HUDEP-2 (cell line): ENCODE measurements around the gene SMNDC1.
A peak's percentile ranks its signal among the peaks of the same experiment; 100 is the strongest.
"Not testable (repeated sequence)": the region's sequence is repeated elsewhere in the genome, so short reads cannot be mapped to it uniquely, and the experiment has no call there.

Experiments used
- DNase-seq, 76 experiments: peaks; one replicate each; lab custom pipeline; 2025; ENCODE audit not compliant: unreplicated experiment in 76 of 76; lab: John Stamatoyannopoulos, UW

Gene SMNDC1

DNA sequence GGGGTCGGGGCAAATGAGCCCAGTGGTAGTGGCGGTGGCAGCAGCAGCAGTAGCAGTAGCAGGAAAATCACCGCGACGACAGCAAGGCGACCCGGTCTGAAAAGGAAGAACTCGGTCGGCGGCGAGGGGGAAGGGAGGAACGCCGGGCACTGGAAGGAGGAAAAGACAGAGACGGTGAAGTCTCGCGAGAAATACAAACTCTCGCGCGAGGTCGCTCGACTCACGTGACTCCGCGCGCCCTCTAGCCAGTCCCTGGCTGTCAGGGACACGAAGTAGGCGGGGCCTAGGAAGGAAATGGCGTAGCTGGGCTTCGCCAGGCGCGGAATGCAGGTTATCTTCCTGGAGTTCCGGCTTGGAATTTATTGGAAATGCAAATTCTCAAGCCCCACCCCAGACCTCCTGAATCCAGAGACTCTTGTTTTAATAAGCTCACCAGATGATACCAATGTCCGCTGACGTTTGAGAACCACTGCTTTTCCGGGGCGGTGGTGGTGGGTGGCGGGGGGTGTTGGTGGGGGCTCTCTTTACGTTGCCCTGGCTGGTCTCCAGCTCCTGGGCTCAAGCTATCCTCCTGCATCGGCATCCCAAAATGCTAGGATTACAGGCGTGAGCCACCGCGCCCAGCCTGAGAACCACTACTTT lies at the start of gene SMNDC1:
TSS of gene SMNDC1 (minus strand) at position 141 of the 642 bp plus-strand sequence. CDS start 1,333 bp downstream, outside the sequence.
- DNase-seq, result peak; percentile 23 to 98 (median 92)

DNA sequence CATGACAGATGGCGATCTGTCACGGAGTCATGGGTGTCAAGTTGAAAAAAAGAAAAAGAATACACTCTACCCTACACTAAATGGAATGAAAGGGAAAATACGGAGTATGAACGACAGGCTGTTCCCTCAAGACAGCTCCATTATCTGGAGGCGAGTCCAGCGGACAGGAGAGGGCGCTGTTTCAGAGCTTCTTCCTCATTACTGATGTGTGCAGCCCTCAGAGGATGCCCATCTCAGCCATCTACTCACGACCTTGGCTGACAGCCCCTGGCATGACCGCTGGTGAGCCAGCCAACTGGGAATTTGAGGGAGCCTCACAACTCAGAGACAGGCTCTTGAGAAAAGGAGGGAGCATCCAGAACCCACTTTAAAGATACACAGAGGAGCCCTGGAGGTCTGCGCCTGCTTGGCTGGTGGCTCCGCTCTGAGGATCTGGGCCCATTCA lies 49.6 kb upstream of the SMNDC1 start:
- DNase-seq, result peak in 58 of 76 experiments; percentile 2 to 76 (median 34)

DNA sequence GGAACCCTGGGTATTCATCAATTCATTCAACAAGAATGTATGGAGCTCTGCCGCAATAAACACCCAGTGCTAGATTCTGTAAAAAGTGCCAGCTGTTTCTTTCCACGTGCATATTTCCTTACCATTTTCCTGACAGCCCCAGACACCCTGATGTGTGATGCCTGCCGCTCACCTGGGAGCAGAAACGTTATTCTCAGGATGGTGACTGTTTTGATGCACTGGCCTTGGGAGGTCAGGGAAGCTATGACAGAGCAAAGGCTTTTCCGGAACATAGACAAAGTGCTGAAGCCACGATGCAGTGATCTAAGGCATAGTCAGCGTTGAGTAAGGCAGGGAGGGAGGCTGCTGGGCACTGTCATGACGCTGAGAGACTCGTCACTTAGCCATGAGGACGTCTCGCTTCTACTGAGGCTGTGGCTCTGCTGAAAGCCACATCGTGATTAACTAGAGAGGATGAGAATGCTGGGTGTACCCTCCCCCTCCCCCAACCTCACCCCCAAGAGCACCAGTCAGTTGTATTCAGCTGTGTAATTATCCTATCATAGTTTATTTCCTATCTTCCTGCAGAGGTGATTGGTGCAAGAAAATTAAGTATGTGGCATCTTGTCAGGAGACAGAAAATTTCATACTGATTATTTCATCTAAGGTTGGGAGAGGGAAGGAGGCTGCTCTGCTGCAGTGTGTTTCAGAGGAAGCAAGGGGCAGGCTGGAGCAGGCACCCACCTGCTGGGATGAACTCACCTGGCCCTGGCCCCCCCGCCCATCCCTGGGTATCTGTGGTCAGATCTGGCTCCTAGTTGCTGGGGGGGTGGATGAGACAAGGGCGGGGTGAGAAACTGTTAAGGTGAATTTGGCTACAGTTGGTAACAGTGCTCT lies 48.8 kb upstream of the SMNDC1 start:
- DNase-seq, result no peak

DNA sequence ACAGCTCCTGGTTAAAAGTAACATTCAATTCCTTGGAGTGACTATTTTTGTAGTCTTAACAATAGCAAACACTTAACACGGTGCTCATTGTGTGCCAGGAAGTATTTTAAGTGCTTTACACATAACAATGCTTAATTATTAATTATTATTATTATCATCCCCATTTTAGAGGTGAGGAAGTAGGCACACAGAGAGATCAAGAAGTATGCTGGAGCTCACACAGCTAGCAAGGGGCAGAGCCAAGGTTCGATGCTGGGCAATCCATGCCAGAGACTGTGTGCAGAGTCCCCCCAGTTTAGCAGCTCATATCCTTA lies 48.2 kb upstream of the SMNDC1 start:
- DNase-seq, result no peak

DNA sequence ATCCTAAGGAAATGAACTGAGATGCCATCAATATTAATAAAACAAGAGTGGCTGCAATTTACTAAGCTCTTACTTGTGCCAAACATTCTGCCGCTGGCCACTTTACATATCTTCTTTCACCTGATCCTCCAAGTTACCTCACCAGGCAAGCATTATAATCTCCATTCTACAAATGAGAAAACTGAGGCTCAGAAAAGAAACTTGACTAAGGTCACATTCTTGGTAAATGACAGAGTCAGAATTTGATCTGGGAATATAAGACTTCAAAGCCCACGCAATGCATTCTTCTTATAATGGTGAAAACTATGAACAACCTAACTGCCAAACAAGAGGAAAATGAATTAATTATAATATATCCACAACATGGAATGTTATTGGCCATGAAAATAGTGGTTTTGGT lies 46.1 kb upstream of the SMNDC1 start:
- DNase-seq, result no peak

DNA sequence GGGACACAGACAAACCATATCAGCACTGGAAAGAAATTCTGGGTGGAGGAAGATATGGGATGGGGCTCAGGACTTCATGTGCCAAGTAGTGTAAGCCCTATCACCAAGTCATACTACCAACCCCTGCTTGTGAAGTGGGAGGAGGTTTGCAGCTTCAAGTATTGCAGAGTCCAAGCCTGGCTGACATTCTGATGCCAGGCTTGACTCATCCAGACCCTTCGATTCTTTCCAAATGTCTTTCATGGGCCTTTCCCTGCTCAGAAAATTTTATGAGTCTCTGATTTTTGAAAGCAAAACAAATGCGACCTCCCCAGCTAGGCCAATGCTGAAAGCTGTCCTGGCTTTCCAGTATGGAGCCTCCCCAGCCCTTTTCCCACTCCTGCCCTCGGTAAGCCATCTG lies 45.1 kb upstream of the SMNDC1 start:
- peak in 12 of 76 experiments; percentile 2 to 52 (median 15) for DNase-seq

DNA sequence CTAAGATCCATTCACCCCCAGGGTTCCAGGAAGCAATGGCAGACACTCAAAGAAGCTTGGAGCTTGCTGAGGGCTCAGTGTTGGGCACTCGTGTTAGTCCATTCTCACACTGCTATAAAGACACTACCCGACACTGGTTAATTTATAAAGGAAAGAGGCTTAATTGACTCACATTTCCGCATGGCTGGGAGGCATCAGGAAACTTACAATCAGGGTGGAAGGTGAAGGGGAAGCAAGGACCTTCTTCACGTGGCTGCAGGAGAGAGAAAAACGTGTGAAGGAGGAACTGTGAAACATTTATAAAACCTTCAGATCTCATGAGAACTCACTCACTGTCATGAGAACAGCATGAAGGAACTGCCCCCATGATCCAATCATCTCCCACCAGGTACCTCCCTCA lies 44.7 kb upstream of the SMNDC1 start:
- no peak for DNase-seq

DNA sequence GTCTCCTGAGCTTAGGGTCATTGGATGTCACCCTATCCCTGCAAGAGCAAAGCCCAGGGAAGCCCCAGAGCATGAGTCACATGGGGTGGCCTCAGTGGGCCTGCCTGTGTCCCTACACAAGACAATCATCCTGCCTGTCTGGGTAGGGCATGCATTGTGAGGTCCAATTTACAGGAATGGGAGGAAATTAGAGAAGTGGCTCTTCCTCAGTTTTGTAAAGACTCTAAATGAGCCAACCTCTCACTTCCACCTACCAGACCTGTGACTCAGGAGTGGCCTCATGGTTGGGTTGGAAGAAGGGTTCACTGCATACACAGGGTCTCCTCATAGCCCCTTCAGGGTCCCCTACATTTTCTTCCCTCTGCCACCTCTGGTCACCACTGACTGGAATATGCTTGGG lies 43.6 kb upstream of the SMNDC1 start:
- DNase-seq, result no peak

DNA sequence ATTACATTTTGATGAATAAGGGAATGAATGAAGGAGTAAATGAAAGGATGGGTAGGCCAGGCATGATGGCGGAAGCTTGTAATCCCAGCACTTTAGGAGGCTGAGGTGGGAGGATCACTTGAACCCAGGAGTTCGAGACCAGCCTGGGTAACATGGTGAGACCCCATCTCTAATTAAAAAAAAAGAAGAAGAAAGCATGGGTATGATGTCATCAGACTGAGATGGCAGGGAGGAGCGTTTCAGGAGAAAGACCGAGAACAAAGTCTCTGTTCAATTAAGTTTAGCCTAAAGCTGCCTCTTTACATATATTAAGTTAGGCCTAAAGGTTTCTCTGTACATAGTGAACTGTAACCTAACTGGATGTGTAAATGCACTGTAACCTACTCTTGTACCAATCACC lies 42.2 kb upstream of the SMNDC1 start:
- no peak for DNase-seq

DNA sequence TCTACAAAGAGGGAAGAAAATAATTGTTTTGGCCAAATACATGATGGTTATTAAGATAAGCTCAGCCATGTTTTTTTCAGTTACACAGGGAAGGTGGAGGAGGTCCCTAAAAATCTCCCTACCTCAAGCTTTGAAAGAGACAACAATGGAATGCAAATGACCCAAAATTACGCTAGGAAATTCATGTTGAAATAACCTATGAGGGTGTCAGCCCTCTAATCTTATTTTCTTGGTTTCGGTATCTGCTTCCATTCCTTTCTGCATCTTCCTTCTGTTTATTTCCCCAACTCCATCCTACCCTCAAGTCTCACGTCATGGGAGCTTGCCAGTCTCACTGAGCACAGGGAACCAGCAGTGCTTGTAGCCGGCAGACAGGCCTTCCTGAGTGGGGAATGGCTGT lies 40.6 kb upstream of the SMNDC1 start:
- DNase-seq, result no peak

DNA sequence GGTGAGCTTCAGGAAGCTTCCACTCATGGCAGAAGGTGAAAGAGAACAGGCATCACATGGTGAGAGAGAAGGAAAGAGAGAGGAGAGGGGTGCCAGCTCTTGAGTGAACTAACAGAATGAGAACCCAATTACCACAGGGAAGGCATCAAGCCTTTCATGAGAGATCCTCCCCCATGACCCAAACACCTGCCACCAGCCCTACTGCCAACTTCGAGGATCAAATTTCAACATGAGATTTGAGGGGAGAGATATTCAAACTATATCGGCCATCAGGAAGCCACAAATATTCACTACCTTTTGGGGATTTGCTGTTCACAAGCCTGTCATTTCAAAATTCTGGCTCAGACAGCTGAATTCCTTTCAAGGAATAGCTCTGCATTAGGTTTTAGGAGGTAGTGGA lies 39.9 kb upstream of the SMNDC1 start:
- no peak for DNase-seq

DNA sequence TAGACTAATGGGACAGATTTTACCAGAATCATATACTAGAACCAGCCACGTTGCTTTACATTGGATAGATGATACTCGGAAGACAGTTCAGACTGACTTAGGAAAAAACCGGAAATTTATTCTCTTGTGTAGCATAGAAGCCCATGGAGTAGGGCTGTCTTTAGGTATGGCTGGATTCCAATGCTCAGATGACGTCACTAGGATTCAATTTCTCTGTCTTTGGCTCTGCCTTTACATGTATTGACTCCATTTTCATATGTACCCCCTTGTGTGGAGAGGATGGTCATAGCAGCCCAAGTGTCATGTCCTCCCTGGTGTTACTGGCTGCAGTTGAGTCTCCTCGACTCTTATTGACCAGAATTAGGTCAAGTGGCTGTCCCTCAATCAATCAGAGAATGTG lies 39.2 kb upstream of the SMNDC1 start:
- no peak for DNase-seq

DNA sequence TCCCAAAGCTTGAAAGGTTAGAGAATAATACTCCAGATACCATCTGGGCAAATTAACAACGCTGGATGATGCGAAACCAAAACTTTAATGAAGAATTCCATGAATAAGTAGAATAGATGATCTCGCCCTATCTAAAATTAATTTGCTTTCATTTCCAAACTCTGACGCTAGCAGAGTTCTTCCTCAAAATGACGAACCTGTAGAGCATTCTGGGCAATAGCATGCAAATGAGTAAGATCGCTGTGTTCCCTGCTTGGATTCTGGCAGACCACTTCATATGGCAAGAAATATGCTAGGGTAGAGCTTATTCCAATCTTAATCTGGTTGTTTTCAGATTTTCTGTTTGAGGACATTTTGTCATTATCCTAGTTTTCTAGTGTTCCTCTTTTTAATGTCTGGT lies 36.1 kb upstream of the SMNDC1 start:
- no peak for DNase-seq

DNA sequence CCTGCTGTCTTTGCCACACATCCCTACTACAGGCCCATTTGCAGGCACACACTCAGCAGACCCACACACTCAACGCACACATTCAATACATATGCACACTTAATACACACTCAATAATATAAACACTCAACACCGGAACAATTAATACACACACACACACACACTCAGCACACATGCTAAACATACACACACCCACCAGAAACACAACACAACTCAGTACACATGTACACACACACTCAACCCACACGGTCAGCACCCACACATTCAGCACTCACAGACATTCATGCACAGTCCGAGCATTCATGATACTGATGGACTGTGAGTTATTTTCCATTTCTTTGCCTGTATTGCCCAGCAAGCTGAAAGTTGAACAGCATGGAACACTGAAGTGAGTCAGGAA lies 35.4 kb upstream of the SMNDC1 start:
- DNase-seq, result no peak

DNA sequence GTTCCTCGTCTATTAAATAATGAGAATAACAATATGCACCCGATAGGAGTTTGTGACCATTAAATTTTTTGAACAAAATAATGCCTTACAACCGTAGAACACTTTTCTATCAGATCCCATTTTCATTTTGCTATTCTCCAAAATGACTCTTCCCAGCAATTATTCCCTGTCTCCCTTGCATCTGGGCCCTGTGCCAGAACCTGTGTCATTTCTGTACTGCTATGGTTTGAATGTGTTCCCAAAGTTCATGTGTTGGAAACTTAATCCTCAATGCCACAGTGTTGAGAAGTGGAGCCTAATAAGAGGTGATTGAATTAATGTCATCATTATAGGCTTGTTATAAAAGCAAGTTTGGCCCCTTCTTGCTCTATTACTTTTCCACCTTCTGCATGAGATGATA lies 33.2 kb upstream of the SMNDC1 start:
- no peak for DNase-seq

DNA sequence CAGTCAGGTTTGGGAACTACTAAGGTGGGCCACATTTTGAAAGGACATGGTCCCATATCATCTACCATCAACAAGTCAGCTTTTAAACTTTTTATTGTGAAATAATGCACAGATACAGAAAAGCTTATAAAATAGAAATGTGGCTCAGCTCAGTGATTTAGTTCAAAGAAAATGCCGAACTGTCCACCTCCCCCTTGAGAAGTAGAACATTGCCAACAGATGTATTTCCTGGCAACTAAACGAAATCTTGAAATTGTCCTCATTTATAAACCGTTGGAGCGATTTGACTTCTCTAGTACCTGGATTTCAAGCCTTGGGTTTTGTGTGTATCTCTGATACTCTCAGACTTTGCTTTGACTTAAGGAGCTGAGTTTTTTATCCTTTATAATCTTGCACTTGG lies 32.7 kb upstream of the SMNDC1 start:
- no peak for DNase-seq

DNA sequence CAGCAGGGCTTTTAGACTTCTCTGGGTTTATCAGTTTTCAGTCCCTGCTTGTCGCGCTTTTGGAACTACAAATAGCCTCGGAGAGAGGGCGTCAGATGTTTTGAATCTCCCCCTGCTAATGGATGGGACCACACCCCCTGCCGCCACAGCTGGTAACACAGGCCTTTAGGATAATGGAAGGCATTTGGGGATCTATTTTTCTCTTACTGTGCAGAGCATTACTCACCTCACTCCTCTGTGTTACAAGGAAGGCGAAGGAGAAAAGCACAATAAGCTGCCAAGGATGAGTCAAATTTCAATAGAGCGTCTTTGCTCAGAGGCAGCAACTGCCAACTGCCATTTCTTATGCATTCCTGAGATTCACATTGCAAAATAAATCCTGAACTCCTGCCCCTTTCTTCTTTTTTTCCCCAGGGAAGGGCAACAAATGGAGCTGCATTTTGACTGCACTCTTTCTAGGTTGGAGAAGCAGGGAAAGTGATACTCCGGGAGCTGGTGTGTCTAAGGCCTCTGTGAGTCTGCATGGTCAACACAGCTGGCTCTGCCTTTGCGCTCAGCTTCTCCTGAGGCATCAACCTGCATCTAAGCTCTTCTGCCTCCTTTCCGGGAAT lies 31.5 kb upstream of the SMNDC1 start:
- no peak for DNase-seq

DNA sequence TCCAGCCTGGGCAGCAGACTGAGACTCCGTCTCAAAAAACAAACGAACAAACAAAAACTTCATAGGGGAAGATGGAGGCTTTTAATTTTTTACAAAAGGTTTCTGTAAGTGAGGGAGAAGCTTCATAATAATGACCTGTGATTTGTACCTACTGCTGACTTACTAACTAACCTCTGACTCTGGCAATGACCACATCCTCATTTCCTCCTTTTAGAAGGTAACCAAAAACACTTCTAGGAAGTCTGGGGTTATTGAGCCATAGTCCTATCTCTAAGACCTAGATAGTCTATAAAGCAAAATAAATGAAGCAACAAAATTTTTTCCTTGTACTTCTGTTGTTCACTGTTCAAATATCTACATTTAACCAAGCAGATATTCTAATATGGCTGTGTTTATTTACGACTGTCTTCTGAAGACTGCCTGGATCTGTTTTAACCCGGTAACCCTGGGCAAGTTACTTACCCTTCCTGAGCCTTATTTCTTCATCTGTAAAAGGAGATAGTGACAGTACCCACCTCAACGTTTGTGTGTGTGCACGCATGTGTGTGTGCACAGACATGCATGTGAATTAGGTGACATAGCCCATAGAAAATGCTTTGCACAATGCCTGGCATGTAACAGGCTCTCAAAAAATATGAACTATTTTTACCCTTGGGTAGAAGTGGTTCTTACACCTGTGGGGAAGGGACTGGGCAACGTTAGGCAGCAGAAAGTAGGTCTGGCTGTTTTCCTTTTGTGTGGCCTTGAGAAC lies 30.8 kb upstream of the SMNDC1 start:
- no peak for DNase-seq

DNA sequence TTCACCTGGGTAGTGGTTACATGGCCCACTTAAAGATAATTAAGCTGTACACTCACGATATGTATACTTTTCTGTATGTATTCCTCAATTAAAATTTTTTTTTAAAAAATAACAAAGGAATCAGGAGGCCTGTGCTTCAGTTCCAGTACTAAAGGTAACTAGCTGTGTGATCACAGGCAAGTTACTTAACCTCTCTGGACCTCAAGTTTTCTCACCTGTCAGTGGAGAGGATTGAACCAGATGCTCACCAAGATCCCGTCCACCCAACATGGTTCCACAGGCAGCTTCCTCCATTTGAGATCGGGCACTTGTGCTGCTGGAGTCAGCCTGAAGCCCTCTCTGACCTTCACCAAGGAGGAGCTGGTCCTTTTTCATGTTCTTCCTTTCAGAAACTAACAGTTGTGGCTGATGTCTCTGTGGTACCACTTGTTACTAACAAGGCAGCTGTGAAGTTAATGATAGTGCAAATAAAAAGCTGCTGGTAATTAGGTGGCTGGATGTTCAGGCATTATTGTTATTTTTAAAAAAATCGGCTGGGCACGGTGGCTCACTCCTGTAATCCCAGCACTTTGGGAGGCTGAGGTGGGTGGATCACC lies 29.4 kb upstream of the SMNDC1 start:
- no peak for DNase-seq

DNA sequence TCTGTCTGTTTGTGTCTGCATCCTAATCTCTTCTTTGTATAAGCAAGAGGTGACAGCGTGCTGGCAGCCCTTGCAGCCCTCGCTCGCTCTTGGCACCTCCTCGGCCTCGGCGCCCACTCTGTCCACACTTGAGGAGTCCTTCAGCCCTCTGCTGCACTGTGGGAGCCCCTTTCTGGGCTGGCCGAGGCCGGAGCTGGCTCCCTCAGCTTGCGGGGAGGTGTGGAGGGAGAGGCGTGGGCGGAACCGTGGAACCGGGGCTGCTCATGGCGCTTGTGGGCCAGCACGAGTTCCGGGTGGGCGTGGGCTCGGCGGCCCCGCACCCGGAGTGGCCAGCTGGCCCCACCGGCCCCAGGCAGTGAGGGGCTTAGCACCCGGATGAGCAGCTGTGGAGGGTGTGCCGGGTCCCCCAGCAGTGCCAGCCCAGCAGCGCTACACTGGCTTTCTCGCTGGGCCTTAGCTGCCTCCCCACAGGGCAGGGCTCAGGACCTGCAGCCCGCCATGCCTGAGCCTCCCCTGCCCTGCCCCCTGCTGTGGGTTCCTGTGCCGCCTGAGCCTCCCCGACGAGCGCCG lies 26.6 kb upstream of the SMNDC1 start:
- DNase-seq, result not testable (repeated sequence)
